HUES64 (cell line): ENCODE data around the gene SDK2.

ENCODE experiments used
- H3K27ac ChIP-seq: 2 replicates; pipeline ENCODE4 v1.7.0; 2013; ENCODE audit warnings: low read depth, low read length, inconsistent platforms
- H3K27me3 ChIP-seq: 2 replicates; pipeline ENCODE4 v1.6.1; 2013; ENCODE audit warnings: mild to moderate bottlenecking, low read length; ENCODE audit not compliant: insufficient read depth
- H3K36me3 ChIP-seq: 2 replicates; pipeline ENCODE4 v1.6.1; 2013; ENCODE audit warnings: mild to moderate bottlenecking, low read length; ENCODE audit not compliant: insufficient read depth
- H3K4me1 ChIP-seq: 2 replicates; pipeline ENCODE4 v1.6.1; 2013; ENCODE audit warnings: mild to moderate bottlenecking, low read length, moderate library complexity; ENCODE audit not compliant: insufficient read depth
- H3K4me3 ChIP-seq: 2 replicates; pipeline ENCODE4 v1.5.1; 2013; ENCODE audit warnings: mild to moderate bottlenecking, low read length, moderate library complexity
- H3K9ac ChIP-seq: 2 replicates; pipeline ENCODE4 v1.6.1; 2013; ENCODE audit warnings: mild to moderate bottlenecking, low read depth, low read length
- H3K9me3 ChIP-seq: 2 replicates; pipeline ENCODE4 v1.6.1; 2013; ENCODE audit warnings: low read depth, low read length; ENCODE audit not compliant: insufficient read depth
- WGBS: fragments of 150-250, 120-280 bp; methylation state at CpG from one replicate; pipeline ENCODE4 v1.1.7; 2013; ENCODE audit warnings: missing lambda C conversion rate; 5-methylcytosine and 5-hydroxymethylcytosine counted together

The SDK2 gene

DNA sequence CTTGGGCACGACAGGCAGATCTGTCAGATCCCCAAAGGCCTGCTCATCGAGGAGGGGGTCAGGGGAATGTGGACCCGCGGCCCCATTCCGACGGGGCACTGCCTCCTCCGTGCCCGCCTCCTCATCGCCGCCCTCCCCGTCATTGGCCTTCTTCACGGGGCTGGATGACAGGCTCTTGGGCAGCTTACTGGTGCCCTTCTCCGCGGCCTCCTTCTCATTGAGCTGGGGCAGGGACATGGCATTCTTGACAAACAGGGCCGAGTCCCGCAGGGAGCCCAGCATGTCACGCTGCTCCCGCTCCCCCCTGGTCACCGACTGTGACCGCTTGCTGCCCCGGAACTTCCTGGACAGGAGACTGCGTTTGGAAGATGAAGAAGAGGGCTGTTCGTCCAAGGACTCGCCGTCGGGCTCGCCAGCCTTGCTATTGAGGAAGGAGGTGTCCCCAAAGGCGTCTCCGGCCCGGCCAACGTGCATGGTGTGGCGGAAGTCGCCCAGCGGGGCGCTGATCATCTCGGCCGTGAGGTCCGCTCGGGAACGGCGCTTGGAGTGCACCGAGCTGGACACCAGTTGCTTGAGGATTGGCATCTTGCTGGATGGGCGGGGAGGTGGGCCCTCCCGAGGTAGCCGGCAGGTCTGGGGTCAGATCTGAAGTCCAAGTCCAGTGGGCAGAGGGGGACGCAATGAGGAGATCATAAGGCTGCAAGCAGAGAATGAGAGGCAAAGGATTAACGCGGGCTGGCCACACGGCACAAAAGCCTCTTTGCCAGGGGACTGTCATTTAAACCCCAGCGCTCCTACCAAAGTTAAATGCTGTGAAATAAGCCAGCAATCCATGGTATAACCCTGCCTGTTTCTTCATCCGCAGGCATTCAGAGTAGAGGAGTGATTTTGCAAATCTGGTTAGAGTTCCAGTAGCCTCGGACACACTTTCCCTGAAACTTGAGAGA lies 358.1 kb downstream of the SDK2 start:
- no peaks in the 10 kb centered on the region for H3K27me3 ChIP-seq
- H3K4me1 ChIP-seq: peaks cover 22% of the 10 kb centered on the region
- H3K4me3 ChIP-seq: no peak overlapping the region
- H3K9me3 ChIP-seq: no peaks in the 10 kb centered on the region
- H3K36me3 ChIP-seq: peaks cover 8% of the 10 kb centered on the region; the same call in 1 of the 2 replicates
- H3K27ac ChIP-seq: no peak overlapping the region
- H3K9ac ChIP-seq: no peak overlapping the region
- WGBS: 94% methylated on average over 52 of the region's 52 CpGs

DNA sequence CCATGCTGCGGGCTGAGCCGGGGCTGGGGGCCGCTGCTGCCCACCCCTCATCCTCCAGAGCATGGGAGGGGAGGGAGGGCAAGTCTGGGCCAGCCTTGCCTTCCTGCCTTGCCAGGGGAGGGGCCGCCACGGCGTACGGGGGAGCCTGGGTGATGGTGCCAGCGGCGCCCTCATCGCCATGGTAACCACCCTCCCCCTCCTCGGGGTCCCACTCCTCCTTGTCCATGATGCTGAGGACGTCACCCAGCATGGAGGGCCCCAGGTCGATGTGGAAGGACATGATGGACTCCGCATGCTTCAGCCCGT lies 358.7 kb downstream of the SDK2 start:
- Histone ChIP-seq H3K4me3 (no peak overlapping the region), H3K4me1 (peaks cover 22% of the 10 kb centered on the region), H3K9me3 (no peaks in the 10 kb centered on the region), H3K36me3 (peaks cover 8% of the 10 kb centered on the region; the same call in 1 of the 2 replicates), H3K27ac (no peak overlapping the region), H3K9ac (no peak overlapping the region), H3K27me3 (no peaks in the 10 kb centered on the region)
- WGBS: 93% methylated on average over 15 of the region's 15 CpGs

DNA sequence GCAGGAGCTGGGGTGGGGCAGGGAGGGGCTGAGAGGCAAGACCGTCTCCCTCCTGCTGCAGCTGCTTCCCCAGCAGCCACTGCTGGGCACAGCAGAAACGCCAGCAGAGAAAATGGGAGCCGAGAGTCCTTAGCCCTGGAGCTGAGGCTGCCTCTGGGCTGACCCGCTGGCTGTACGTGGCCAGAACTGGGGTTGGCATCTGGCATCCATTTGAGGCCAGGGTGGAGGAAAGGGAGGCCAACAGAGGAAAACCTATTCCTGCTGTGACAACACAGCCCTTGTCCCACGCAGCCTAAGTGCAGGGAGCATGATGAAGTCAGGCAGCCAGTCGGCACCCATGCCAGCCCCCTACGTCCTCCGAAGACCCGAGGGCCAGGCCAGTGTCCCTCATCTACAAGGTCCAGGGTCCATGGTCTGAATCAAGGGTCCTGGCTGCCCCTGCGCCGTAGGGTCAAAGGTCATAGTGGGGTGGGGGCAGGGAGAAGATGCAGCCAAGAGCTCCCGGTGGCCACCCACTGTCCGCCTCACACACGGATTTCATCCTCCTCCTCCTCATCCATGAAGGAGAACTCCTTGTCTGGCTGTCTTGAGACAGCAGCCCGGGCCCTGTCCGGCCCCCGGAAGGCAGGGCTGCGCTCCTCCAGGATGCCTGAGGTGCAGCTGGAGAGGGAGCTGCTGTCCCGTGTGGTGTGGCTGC lies 359.2 kb downstream of the SDK2 start:
- Histone ChIP-seq H3K4me3 (no peak overlapping the region), H3K4me1 (peaks cover 22% of the 10 kb centered on the region)

More for the DNA sequence above, 359.2 kb downstream of the SDK2 start:
- Histone ChIP-seq H3K27ac (no peak overlapping the region), H3K9ac (no peak overlapping the region), H3K9me3 (no peaks in the 10 kb centered on the region), H3K36me3 (peaks cover 8% of the 10 kb centered on the region; the same call in 1 of the 2 replicates), H3K27me3 (no peaks in the 10 kb centered on the region)
- WGBS: 90% methylated on average over 20 of the region's 20 CpGs
